ENCODE results near the gene PAGE2. TPM values are rescaled to one million over a fixed set of nuclear protein-coding genes. Genes with fewer than 3 reads are reported as not detected.
"Not testable (repeated sequence)": the region's sequence is repeated elsewhere in the genome, so short reads cannot be mapped to it uniquely, and the experiment has no call there.

The PAGE2 gene
- total RNA-seq, 3 donors from 2014 or later: not detected

- TF ChIP-seq CTCF (IDR thresholded peaks at IDR 0.05): no peak
- Histone ChIP-seq H3K4me1 (ENCODE audit: low read depth) (no peaks in the 10 kb centered on the region), H3K4me3 (no peak overlapping the region), H3K36me3 (ENCODE audit: low read depth) (no peaks in the 10 kb centered on the region), H3K9me3 (no peaks in the 10 kb centered on the region)
- intact Hi-C loops (cut with DNase I, micrococcal nuclease): no loop called here
- DNase-seq (no peak), ATAC-seq (no peak)
Observed at GRCh38 chrX:55129361-55129760, 40.5 kb downstream of the PAGE2 start.

GRCh38 chrX:55130481-55130880, 41.7 kb downstream of the PAGE2 start:
- ATAC-seq: no peak
- no peak for DNase-seq
- intact Hi-C loops (cut with DNase I, micrococcal nuclease): no loop called here
- no peak overlapping the region for H3K4me3 ChIP-seq
- no peaks in the 10 kb centered on the region for H3K4me1 ChIP-seq (ENCODE audit: low read depth)
- no peaks in the 10 kb centered on the region for H3K36me3 ChIP-seq (ENCODE audit: low read depth)
- H3K9me3 ChIP-seq: no peaks in the 10 kb centered on the region
- TF ChIP-seq CTCF (IDR thresholded peaks at IDR 0.05): no peak

GRCh38 chrX:55132416-55132815, 43.6 kb downstream of the PAGE2 start:
- Histone ChIP-seq H3K9me3 (no peaks in the 10 kb centered on the region), H3K4me3 (no peak overlapping the region), H3K4me1 (ENCODE audit: low read depth) (no peaks in the 10 kb centered on the region), H3K36me3 (ENCODE audit: low read depth) (no peaks in the 10 kb centered on the region)
- TF ChIP-seq CTCF (IDR thresholded peaks at IDR 0.05): no peak
- no peak for ATAC-seq
- intact Hi-C loops (cut with DNase I, micrococcal nuclease): no loop called here
- no peak for DNase-seq

DNA sequence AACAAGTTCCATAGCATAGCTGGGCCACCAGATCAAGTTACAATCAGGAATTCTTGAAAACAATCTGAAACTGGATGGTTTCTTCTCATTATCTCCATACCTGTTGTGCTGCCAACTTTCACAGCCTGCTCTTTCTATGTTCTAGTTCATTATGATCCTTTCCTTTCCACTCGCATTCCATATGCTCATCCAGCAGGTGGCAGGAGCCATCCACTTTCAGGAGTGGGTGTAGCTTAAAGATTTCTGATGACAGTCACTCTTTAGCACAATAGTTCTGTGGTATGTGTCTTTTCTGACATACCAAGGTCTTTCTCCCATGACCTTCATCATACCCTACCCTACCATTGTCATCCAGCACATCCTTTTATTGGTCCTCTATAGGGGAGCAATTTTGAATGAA, 46.4 kb downstream of the PAGE2 start:
- intact Hi-C loops (cut with DNase I, micrococcal nuclease): no loop called here
- no peaks in the 10 kb centered on the region for H3K4me1 ChIP-seq (ENCODE audit: low read depth)
- H3K36me3 ChIP-seq (ENCODE audit: low read depth): no peaks in the 10 kb centered on the region
- ATAC-seq: peak; percentile 82
- DNase-seq: peak in 2 of 3 donors; percentile 55 to 59
- no peak overlapping the region for H3K4me3 ChIP-seq
- TF ChIP-seq CTCF (IDR thresholded peaks at IDR 0.05): no peak
- no peaks in the 10 kb centered on the region for H3K9me3 ChIP-seq

DNA sequence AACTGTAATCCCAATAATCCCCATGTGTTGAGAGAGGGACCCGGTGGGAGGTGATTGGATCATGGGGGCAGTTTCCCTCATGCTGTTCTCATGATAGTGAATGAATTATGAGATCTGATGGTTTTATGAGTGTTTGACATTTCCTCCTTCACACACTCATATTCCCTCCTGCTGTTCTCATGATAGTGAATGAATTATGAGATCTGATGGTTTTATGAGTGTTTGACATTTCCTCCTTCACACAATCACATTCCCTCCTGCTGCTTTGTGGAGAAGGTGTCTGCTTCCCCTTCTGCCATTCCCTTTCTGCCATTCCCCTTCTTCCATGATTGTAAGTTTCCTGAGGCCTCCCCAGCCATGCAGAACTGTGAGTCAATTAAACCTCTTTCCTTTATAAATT, 52.0 kb downstream of the PAGE2 start:
- H3K9me3 ChIP-seq; H3K36me3 ChIP-seq (ENCODE audit: low read depth); H3K4me3 ChIP-seq; intact Hi-C loops (cut with DNase I, micrococcal nuclease); H3K4me1 ChIP-seq (ENCODE audit: low read depth): not testable (repeated sequence)
- ATAC-seq (peak; percentile 86), DNase-seq (peak in 1 of 3 donors; percentile 32)

Other genes starting within 250 kb of the PAGE2 start
- 1 to 10 TPM in 2 of 3 donors, under 1 TPM in 1; 0.67 to 7.2 (median 2.1) TPM for gene TRO, start 168.2 kb upstream of the PAGE2 start, total RNA-seq
- under 1 TPM in 2 of 3 donors, not detected in 1; 0.19 to 0.29 TPM for gene PFKFB1, start 94.8 kb upstream of the PAGE2 start, total RNA-seq
- gene APEX2, start 88.7 kb upstream of the PAGE2 start, total RNA-seq: 10 to 100 TPM; 12.5 to 20.5 (median 18.2) TPM
- gene ALAS2, start 58.0 kb upstream of the PAGE2 start, total RNA-seq: not detected
- gene PAGE2B, start 14.0 kb upstream of the PAGE2 start, total RNA-seq: not detected
- not detected for gene PAGE5, start 131.3 kb downstream of the PAGE2 start, total RNA-seq
- not detected for gene PAGE3, start 175.9 kb downstream of the PAGE2 start, total RNA-seq